ENCODE data around the gene NF1.

The NF1 gene

DNA sequence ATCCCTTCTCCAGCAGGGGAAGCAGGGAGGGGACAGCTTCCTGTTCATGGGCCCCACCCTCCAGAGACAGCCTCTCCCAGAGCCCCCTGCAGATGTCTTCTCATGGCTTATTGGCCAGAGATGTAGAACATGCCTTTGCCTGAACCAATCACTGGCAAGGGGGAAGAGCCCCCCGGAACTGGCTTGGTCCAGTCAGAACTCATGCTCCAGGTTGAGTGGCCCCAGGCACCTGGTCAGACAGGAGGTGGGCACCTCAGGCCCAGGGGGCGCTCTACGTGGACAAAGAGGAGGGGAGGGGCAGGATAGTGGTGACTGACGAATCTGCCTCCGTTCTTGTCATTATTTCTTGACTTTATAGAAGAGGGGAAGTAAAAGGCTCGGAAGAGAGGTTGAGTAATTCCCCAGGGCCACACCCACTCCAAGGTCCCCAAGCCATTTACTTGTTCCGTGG lies 320.3 kb downstream of the NF1 start:
- FAIRE-seq (no peak), DNase-seq (ENCODE audit: extremely low spot score, insufficient read length, low read depth) (no peak)

DNA sequence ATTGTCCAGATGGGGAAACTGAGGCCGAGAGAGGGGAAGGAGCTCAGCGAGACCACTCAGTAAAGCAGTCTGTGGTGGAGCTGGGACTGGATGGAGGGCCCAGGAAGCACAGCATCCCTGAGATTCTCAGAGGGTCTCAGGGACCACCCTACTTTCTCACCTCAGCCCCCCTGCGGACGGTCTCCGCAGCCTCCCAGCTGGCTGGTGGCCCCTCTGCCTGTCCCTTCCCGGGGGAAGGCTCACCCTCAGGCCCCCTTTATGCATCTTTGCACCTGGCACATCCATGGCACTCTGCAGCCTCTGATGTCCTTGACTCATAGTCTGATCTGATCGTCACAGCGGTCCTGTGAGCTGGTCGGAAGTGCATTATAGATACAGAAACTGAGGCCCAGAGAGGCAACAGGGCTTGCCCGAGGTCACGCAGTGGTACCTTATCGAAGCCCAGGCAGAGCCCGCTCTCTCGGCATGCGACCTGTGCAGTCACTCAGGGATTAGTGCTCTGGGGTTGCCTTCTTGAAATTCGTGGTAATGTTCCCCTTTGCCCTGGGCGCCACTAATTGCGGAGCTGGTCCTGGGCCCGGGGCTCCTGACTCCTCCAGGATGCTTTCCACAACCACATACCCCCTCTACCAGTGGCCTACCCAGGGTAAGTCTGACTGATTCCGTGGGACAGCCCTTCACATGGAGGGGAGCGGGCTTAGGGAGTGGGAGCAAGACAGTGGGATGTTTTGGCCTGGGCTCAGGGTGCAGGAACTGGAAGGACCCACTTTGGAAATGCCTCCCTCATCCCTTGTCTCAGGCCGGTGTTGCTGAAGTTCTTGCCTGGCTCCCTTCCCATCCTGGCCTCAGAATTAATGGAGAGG lies 321.1 kb downstream of the NF1 start:
- DNase-seq (ENCODE audit: extremely low spot score, insufficient read length, low read depth) (no peak), FAIRE-seq (no peak)

GRCh38 chr17:31416503-31416923 lies 321.7 kb downstream of the NF1 start:
- FAIRE-seq (no peak), DNase-seq (ENCODE audit: extremely low spot score, insufficient read length, low read depth) (no peak)

GRCh38 chr17:31417051-31417792 lies 322.4 kb downstream of the NF1 start:
- FAIRE-seq, result no peak
- DNase-seq (ENCODE audit: extremely low spot score, insufficient read length, low read depth), result no peak

DNA sequence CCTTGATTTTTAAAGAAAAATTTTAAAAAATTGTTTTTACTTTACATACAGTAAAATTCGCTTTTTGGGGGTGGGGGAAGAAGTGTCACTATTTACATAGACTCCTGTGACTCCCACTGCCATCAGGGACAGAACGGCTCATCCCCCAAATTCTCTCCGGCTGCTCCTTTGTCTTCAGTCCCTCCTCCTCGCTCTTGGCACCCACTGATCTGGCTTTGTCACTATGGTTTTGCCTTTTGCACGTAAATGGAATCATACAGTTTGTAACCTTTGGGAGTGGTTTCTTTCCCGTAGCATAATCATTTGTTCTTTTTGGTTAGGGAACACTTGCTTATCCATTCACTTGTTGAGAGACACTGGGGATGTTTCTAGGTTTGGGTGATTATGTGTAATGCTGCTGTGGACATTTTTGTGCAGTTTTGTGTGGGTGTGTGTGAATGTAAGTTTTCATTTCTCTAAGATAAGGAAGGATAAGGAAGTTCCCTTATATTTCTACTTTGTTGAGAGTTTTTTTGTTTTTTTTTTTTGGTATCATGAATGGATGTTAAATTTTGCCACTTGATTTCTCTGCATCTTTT lies 324.1 kb downstream of the NF1 start:
- FAIRE-seq (no peak), DNase-seq (ENCODE audit: extremely low spot score, insufficient read length, low read depth) (no peak)

DNA sequence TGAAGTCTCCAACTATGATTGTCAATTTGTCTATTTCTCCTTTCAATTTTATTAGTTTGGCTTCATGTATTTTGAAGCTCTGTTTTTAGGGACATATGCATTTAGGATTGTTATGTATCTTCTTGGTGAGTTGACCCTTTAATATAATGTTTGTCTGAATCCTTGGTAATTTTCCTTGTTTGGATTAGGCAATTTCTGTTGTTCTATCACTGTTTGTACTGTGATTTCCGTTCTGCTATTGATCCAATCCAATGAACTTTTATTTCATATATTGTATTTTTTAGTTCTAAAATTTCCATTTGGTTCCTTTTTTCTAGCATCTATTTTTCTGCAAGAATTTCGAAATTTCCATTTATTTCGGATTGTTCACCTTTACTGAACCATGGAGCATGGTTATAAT lies 327.7 kb downstream of the NF1 start:
- no peak for FAIRE-seq
- no peak for DNase-seq (ENCODE audit: extremely low spot score, insufficient read length, low read depth)

- FAIRE-seq, result no peak
These were observed 330.1 kb downstream of the NF1 start for GRCh38 chr17:31424944-31425281.

DNA sequence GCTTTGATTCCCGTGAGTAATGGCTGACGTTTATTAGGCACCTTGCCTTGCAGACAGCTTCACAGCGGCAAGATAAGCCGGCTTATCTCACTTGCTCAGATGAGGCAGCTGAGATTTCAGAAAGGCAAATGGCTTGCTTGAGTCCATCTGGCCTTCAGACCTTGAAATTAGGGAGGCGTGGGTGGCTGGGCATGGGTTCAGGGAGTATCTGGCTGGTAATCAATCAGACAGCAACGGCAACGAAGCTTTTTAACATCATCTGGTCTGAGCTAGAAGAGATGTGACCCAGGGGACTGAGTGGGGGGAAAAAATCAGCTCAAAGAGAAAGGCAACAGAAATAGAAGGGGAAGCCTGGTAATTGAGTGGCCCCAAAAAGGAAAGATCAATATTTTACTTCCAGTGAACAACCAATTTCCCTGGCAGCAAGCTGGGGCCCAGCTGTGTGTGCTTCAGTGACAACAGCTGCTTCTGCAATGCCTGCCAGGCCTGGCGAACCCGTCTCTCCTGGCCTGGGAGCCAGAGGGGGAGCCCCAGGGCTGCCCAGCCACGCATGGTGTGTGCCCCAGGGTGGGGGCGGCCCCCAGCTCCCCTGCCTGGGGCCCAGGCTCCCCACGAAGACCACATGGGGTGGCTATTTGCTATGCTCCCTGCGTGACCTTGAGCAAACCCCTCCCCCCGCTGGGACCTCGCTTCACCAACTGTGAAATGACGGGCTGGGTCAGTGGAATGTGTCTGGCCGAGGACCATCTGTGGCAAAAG lies 330.7 kb downstream of the NF1 start:
- FAIRE-seq, result no peak
- no peak for DNase-seq (ENCODE audit: extremely low spot score, insufficient read length, low read depth)

More at GRCh38 chr17:31424944-31425281, 330.1 kb downstream of the NF1 start:
- DNase-seq (ENCODE audit: extremely low spot score, insufficient read length, low read depth), result no peak
